Activated effector memory CD4-positive, alpha-beta T cell treated with anti-CD3 and anti-CD28 coated beads, Interleukin-2, amount 50 U/mL, for 16 hours (primary cell): ENCODE measurements around the gene PAOX.

Experiments
- DNase-seq: peaks from one replicate; pipeline ENCODE4 v3.0.0-alpha.2; 2020

The PAOX gene

DNA sequence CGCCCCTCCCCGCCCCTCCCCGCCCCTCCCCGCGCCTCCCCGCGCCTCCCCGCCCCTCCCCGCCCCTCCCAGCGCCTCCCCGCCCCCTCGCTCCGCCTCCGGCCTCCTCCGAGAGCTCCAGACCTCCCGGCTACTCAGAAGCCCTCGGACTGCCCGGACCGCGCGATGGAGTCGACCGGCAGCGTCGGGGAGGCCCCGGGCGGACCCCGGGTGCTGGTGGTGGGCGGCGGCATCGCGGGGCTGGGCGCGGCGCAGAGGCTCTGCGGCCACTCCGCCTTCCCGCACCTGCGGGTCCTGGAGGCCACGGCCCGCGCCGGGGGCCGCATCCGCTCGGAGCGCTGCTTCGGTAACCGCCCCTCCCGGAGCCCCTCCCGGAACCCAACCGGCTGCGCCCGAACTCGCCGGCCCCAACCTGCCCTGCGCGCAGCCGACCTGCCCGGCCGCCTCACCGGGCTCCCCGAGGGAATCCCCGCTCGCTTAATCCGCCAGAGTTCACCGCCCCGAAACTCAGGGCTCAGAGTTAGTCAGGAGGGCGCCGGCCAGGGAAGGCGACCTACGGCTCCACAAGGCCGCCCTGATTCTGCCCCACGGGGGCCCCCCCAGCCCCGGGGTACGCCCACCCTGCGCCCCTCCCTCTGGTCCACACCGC, at the start of gene PAOX:
PAOX (plus strand) TSS at position 111 of the 649 bp plus-strand sequence; CDS start at position 166, 55 bp downstream.
- DNase-seq: peak; percentile 88

DNA sequence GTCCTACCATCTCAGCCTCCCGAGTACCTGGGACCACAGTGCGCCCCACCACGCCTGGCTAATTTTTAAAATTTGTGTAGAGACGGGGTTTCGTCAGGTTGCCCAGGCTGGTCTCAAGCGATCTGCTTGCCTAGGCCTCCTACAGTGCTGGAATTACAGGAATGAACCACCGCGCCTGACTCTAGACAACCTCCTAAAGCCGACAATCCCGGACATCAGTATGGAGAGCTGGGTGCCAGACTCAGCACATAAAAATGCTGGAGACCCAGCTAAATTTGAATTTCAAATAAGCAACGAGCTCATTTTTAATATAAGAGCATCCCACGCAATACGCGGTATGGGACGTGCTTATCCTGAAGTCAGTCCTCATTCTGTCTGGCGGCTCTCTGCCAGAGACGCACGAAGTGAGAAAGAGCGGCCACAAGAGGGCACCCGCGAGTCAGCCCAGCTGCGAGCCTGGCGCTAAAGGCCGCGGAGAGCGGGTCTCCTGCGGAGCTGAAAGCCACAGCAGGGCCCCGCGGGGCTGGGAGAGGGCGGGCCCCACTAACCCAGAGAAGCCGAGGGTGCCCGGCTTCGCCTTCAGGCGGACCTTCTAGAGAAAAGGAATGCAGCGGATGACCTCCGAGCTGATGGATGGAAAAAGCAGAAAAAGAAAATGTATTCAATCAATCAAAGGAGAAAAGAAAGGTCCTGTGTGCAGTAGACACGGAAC, 49.4 kb upstream of the PAOX start:
- peak; percentile 95 for DNase-seq

DNA sequence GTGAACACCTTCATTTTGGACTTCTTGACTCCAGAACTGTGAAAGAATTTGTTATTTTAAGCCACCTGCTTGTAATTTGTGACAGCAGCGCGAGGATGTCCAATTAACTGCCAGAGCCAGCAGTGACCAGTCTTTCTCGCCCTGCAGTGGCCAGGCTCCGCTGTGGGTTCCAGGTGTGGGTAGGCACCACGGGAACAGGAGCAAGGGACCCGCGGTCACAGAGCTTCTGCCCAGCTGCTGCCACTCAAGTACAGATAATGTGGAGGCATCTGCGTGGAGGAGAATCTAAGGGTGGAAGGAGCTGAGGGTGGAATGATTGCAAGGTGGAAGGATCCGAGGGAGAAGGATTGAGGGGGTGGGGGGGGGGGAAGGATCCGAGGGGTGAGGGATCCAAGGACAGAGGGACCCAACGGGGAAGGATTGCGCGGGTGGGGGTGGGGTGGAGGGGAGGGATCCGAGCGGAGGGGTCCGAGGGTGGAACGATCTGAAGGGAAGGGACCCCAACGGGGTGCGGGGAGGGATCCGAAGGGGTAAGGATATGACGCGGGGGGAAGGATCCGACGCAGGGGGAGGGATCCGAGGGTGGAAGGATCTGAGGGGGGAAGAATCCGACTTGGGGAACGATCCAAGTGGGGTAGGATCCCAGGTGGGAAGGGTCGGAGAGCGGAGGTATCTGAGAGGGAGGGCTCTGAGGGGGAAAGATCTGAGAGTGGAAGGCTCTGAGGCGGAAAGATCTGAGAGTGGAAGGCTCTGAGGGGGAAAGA, 45.9 kb upstream of the PAOX start:
- no peak for DNase-seq

DNA sequence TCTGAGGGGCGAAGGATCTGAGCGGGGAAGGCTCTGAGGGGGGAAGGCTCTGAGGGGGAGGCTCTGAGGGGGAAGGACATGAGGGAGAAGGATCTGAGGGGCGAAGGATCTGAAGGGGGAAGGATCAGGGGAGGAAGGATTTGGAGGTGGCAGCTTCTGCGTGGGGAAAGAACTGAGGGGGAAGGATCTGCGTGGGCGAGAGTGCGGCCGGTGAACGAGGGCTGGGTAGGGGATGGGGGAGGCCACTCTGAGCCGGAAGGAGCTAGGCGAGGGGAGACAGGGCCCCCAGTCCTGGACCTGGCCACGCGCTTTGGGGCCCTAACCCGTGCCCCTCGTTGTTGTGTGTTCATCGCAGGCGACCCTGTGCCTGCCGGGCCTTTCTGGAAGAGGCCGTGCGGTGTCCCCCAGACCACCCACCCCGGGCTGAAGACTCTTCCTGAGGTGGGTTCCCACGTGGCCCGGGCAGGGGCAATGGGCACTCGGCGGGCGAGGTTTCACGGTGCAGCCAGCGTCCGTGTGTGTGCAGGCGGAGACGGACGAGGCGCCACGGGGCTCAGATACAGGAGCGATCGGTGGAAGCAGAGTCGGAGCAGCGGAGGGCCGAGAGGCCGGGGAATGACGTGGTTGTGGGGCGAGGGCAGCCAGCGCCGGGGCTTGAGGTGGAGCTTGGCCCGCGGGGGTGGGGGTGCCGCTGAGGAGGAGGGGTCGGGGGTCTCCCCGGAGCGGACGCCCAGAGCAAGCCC, 44.4 kb upstream of the PAOX start:
- DNase-seq: peak; percentile 77

DNA sequence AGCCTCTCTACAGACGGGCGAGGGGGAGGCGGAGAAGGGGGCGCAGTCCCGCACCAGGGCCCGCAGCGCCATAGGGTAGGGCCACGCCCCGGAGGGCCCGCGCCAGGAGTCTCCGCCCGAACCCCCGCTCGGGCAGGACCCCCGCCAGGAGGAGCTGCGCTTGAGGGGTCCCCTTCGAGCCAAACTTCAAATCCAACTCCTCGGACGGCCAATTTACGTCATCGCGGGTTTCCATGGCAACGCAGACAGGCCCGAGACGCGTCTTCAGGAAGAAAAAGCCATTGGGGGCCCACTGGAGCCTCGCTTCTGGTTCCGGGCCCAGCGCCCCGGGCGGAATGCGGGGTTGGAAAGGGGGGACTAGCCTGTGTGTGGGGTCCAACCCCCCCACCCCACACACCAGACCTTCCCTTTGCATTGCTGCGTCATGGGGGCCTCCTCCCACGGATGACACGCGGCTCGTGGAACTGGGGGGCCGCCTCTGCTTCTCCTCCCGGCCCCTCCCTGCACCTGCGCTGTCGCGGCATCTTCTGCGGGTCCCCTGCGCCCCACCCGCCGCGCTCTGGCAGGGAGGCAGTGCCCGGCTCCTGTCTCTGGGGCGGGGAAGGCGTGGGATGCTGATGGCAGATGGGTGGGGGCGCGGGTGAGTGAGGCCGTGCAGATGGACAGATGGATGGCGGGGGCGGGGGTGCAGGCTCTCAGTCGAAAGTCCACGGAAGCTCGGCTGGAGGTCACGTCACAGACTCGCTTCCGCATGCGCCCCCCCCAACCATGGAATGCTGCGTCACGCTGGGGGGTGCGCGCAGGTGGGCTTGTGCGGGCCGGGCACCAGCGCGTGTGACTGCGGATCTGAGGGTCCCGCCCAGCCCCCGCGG, 43.6 kb upstream of the PAOX start:
- peak; percentile 91 for DNase-seq

DNA sequence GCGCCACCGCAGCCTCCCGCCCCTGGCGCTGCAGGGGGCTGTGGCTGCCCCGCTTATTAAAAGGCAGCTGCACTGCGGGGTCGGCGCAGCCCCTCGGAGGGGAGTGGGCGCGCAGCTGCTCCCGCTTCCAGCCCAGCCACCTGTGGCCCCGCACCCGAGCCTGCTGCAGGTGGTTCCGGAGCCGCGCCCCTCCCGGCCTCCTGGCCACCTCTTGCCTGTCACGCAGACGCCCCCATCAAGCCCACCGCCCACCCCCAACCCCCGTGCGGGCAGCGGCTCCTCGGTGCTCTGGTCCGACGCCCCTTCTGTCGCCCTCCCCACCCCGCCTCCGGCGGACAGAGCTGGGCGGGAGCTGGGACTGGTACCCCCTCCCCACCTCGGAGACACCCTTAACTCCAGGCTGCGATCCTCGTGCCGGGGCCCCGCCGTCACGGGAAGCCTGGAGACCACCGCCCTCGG, 42.9 kb upstream of the PAOX start:
- no peak for DNase-seq

DNA sequence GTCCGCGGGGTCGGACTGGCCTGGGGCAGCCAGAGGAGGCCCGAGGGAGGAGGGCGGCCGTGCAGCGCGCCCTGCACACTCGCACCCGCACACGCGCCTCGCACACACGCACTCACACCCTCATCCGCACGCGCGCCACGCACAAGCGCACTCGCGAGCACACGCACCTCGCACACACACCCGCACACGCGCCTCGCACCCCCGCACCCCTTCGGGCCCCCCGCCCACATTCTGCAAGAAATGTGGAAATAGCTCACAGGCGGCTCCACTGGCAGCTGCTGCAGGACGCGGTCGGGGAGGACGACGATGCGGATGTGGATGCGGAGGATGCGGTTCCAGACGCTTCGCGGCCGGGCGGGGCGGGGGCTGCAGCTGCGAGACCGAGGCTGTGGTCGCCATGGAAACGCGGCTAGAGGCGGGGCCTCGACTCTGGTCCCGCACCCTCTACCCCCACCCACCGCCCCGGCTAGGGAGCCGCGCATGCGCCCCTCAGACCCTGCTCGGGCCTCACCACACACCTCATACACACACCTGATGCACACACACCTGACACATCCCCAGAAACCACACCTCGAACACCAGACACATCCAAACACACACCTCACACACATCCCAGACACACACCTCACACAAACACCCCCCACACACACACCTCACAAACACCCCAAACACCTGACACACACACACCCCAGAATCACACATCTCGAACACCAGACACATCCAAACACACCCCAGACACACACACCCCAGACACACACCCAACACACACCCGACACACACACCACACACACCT, 42.3 kb upstream of the PAOX start, which contains the start of gene CALY:
CALY (minus strand) TSS at position 320 of the 793 bp plus-strand sequence. CDS start 7,907 bp downstream, outside the sequence.
- peak; percentile 93 for DNase-seq

DNA sequence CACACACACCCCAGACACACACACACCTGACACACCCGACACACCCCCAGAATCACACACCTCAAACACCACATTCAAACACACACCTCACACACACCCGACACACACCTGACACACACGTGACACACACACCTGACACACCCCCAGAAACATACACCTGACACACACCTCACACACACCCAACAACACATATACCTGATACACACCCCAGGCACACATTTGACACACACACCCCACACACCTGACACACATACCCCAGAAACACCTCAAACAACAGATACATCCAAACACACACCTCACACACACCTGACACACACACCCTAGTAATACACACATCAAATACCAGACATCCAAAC, 41.7 kb upstream of the PAOX start:
- no peak for DNase-seq

DNA sequence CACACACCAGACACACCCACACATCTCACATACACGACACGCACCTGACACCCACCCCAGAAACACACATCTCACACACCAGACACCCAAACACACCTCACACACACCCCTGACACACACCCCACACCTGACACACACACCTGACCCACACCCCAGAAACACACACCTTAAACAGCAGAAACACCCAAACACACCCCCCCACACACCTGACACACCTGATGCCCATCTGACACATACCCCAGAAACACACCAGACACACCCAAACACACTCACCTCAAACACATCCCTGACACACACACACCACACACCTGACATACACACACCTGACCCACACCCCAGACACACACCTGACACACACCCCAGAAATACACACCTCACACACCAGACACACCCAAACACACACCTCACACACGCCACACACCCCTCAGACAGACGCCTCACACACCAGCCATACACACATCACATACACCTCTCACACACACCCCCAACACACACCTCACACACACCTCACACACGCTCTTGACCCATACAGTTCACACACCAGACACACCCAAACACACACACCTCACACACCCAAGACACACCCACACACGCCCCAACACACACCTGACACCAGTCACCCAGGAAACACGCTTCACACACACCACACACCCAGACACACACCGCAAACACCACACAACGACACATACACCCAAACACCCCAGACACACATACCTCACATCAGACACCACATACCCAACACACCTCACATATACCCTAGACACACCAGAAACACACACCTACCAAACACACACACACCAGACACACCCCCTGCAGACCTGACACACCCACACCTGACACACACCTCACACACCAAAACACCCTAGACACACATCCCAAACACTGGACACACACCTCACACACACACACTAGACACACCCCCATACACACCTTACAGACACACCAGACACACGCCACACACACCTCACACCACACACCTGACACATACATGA, 40.7 kb upstream of the PAOX start:
- DNase-seq: no peak

DNA sequence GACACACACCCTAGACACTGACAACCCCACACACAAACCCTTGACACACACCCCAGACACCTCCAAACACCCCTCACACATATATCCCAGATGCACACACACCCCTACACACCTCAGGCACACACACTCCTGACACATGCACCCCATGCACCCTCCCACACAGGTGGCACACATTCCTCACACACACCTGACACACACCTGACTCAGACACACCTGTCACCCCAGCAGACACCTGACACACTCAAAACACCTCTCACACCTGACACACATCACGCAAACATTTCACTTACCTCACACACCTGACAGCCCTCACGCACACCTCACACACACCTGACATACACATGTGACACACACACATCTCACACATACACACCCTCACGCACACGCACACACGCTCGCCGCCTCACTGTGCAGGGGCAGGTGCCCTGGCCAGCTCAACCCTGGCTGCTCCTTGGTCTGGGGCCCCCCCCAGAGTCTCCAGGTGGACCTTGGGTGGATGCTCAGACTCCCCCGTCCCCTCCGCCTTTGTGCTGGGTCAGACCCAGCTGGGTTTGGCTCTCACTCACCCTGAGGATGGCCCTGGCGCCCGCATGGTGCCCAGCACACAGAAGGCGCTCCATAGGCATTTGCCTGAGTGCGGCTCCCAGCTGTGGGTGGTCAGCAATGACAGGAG, 39.2 kb upstream of the PAOX start:
- DNase-seq: no peak

DNA sequence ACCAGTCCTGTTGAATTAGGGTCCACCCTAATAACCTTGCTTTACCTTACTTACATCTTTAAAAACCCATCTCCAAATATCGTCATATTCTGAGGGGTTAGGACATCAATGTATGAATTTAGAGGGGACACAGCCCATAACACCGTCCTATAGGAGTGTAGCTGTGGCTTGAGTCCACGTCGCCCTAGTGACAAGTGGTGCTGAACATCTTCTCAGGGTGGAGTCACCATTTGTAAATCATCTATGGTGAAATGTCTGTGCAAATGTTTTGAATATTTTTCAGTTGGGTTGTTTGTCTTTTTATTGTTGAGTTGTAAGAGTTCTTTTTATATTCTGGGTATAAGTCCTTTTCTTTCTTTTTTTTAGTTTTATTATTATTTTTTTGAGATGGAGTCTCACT, 37.1 kb upstream of the PAOX start:
- no peak for DNase-seq

DNA sequence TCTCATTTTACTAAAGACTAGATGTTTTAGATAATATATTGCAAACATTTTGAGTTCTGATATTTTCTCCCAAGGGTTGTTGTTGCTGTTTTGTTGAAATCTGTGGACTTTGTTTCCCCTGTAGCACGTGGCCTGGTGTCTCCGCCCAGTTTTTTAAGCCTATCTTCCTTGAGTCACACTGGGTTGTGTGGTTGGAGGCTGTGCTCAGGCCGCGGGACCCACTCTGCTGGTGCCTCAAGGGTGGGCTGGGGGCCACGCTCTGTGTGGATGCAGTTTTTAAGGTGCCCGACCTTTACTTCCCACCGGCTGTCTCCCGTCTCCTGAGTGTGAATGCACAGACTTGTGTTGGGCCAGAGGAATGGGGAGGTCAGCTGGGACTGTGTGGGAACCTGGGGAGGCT, 36.1 kb upstream of the PAOX start:
- no peak for DNase-seq

DNA sequence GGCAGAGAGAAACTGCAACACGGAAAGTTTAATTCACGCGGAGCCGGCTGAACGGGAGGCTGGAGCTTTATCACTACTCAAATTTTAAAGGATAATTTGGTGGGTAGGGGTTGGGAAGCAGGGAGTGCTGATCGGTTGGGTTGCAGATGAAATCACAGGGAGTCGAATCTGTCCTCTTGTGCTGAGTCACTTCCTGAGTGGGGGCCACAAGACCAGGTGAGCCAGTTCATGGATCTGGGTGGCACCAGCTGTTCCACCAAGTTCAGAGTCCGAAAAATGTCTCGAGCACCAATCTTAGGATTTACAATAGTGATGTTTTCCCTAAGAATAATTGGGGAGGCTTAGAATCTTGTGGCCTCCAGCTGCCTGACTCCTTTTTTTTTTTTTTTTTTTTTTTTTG, 35.5 kb upstream of the PAOX start:
- DNase-seq: no peak

DNA sequence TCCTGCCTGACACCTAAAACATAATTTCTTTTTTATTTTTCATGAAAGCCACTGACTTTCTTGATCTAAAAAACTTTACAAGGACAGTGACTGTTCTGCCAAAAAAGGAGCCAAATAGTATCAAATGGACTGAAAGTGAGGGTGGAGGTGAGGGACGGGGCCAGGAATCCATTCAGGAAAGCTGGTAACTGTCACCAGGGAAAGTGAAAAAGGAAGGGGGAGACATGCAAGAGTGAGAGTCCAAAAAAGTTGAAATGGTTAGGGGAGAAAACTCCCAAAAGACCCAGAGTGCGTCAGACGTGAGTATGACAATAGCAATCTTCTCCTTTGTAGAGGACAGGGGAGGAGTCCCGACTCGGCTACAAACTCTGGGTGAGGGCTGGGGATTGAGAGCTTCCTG, 34.8 kb upstream of the PAOX start:
- DNase-seq: no peak

DNA sequence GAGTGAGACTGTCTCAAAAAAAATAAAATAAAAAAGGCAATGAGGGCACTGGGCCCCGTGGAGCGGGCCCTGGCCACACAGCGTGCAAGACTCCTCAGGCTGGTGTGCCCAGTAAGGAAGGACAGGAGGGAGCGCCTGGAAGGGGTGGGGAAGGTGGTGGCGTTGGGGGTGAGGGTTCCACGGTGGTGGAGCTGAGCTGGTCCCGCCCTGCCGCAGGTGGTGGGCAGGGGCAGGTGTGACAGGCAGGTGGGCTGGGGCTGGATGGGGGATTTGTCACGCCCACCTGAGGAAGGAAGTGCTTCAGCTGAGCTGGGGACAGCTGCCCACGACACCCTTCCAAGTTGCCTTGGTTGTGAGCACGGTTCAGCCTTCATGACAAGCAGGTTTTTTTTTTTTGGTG, 32.6 kb upstream of the PAOX start:
- no peak for DNase-seq

DNA sequence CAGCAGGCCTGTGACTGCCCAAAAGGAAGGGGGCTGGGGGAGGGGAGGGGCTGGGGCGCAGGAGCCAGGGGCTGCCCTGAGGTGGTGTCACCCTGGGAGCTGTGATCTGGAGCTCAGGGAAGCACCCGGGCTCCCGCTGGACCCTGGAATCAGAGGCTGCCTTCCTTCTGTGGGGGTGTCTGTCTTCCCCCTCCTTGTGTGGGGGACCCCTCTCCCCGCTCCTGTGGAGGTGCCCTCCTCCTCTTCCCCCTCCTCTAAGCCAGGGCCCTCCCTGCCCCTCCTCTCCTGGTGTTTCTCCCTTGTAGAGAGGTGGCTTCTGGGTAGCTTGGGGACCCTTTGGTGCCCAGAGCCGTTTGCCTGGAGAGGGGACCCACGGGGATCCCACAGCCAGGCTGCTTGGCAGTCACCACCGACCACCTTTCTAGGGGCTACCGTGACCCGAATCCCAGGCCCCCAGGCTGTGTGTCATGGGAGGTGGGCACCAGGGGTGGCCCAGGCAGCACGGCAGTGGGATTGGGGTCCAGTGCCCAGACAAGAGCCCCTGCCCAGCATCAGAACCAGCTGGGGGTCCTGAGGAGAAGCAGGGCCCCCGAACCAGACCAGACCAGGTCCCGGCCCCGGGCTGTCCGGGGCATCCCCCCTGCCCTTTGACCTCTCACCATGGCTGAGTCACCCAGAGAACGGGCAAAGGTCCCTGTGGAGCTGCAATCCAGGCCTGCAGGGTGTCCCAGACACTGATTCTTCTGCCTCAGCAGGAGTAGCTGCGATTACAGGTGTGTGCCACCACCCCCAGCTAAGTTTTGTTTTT, 31.1 kb upstream of the PAOX start:
- DNase-seq: no peak

DNA sequence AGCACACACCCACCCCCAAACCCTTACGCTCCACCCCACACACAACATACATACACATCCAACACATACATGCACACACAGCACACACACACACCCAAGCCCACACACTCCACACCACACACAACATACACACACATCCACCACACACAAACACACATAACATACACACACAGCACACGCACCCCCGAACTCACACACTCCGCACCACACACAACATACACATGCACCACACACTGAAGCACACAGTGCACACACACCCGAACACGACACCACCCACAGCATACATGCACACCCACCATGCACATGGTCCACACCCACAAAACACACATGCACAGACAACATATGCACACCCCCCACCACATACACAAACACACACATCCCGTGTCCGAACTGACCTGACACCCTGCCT, 29.9 kb upstream of the PAOX start:
- DNase-seq: no peak

DNA sequence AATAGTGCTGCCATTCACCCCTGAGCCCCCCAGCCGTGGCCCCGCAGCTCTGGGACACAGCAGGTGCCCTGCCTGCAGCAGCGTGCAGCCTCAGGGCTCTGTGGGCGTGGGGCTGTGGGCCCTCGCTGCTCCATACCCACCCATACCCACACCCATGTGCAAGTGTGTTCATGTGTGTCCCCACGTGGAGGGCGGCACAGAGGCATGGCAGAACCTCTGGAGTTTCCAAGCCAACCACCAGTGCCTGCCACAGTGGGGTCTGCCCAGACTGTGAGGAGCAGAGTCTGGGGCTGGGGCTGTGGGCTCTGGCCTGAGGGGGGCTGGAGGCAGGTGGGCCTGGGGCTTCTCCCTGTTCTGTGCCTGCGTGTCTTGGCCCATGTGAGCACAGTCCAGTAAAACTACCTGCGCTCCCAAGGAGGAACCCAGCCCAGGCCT, 29.5 kb upstream of the PAOX start:
- no peak for DNase-seq
